ENCODE results near the gene PAIP2. TPM values are rescaled to one million over a fixed set of nuclear protein-coding genes. Genes with fewer than 3 reads are reported as not detected.

The PAIP2 gene
- total and polyA plus RNA-seq, 10 donors, result 73.2 to 119 (median 92.6) TPM

DNA sequence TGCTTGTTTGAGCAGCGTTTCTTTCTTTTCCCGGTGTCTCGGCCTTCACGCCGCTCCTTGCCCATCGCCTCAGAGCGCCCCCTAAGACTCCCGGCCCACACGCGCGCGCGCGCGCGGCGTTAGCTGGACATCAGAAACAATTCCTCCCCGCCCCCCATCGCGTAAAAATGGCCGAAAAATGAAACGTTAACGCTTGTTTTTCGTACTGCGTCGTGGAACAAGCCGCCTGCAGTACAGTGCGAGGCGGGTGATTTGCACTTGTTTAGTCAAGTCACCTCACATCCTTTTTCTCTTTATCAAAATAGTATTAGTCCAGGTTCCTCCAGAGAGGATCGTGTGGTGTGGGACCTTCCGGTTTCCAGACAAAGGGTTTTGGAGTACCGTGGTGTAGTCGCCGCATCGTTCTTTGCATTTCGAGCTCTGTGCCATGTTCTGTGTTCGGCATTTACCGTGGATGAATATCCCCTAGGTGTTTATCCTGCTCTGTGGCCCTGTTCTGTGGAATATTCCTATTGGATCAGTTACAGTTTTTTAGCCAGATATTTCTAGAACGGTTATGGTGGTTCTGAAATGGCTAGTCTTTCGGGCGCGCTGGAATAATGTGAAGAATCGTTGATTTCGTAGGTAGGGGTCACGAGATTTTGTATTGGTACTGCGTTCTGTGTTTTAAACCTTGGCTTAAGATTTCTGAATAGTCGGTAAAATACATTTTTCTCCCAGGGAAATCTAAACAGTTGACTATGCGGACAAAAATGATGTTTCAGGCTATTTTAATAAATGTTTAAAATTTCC is 47.1 kb upstream of the PAIP2 start:
- no peaks in the 10 kb centered on the region for H3K9me3 ChIP-seq
- H3K4me3 ChIP-seq, result peak overlapping the region; percentile 59 to 86 (median 76)
- TF ChIP-seq POLR2A (IDR thresholded peaks at IDR 0.05) (no peak), POLR2AphosphoS5 (IDR thresholded peaks at IDR 0.05) (peak in 1 of 3 donors; percentile 42)
- TF ChIP-seq, protein P1, sequence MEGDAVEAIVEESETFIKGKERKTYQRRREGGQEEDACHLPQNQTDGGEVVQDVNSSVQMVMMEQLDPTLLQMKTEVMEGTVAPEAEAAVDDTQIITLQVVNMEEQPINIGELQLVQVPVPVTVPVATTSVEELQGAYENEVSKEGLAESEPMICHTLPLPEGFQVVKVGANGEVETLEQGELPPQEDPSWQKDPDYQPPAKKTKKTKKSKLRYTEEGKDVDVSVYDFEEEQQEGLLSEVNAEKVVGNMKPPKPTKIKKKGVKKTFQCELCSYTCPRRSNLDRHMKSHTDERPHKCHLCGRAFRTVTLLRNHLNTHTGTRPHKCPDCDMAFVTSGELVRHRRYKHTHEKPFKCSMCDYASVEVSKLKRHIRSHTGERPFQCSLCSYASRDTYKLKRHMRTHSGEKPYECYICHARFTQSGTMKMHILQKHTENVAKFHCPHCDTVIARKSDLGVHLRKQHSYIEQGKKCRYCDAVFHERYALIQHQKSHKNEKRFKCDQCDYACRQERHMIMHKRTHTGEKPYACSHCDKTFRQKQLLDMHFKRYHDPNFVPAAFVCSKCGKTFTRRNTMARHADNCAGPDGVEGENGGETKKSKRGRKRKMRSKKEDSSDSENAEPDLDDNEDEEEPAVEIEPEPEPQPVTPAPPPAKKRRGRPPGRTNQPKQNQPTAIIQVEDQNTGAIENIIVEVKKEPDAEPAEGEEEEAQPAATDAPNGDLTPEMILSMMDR (IDR thresholded peaks at IDR 0.05 in 8 of 11, conservative IDR thresholded peaks at IDR 0.05 in 3 of 11), result no peak
- H3K27ac ChIP-seq, result peak overlapping the region; percentile 99 to 100 (median 100)
- intact Hi-C loops (cut with DNase I; ENCODE audit: low total_unique reads), result loop anchor here (10.0 kb wide), 1 partner anchor 90 kb away; the partner anchor contains the start of genes MZB1 and SLC23A1
- 0 to 1% (median 0%) methylated on average over 47 to 48 of the region's 48 CpGs for WGBS, 5 donors
- no peaks in the 10 kb centered on the region for H3K36me3 ChIP-seq
- peak; percentile 88 for DNase-seq
- no peaks in the 10 kb centered on the region for H3K27me3 ChIP-seq (replicated peaks in 1 of 7)
- H3K4me1 ChIP-seq, result peaks cover 46 to 58% (median 54%) of the 10 kb centered on the region in 6 donors

- no peak for TF ChIP-seq POLR2AphosphoS5 (IDR thresholded peaks at IDR 0.05)
- TF ChIP-seq, protein P1 (IDR thresholded peaks at IDR 0.05 in 8 of 11, conservative IDR thresholded peaks at IDR 0.05 in 3 of 11), result no peak
- no peak for TF ChIP-seq POLR2A (IDR thresholded peaks at IDR 0.05)
- no peaks in the 10 kb centered on the region for H3K36me3 ChIP-seq
- intact Hi-C loops (cut with DNase I; ENCODE audit: low total_unique reads), result loop anchor here (10.0 kb wide), 1 partner anchor 89 kb away; the partner anchor contains the start of genes MZB1 and SLC23A1
- DNase-seq, result no peak
- H3K27ac ChIP-seq, result peak overlapping the region; percentile 99 to 100 (median 100)
- peaks cover 55 to 67% (median 63%) of the 10 kb centered on the region in 6 donors for H3K4me1 ChIP-seq
- H3K27me3 ChIP-seq (replicated peaks in 1 of 7), result no peaks in the 10 kb centered on the region
- no peaks in the 10 kb centered on the region for H3K9me3 ChIP-seq
- peak overlapping the region; percentile 59 to 86 (median 76) for H3K4me3 ChIP-seq
- 25 to 37% (median 33%) methylated on average over 16 of the region's 16 CpGs for WGBS, 5 donors
These were observed 46.2 kb upstream of the PAIP2 start for GRCh38 chr5:139295346-139296057.

- TF ChIP-seq, protein P1 (IDR thresholded peaks at IDR 0.05 in 8 of 11, conservative IDR thresholded peaks at IDR 0.05 in 3 of 11), result no peak
- TF ChIP-seq POLR2AphosphoS5 (IDR thresholded peaks at IDR 0.05) (no peak), POLR2A (IDR thresholded peaks at IDR 0.05) (no peak)
- WGBS, 5 donors, result 53 to 68% (median 58%) methylated on average over 6 of the region's 6 CpGs
- intact Hi-C loops (cut with DNase I; ENCODE audit: low total_unique reads), result loop anchor here (10.0 kb wide), 1 partner anchor 89 kb away; the partner anchor contains the start of genes MZB1 and SLC23A1
- no peaks in the 10 kb centered on the region for H3K36me3 ChIP-seq
- H3K27ac ChIP-seq, result peak overlapping the region in 3 of 8 donors; percentile 99 to 100 (median 100)
- no peaks in the 10 kb centered on the region for H3K9me3 ChIP-seq
- H3K27me3 ChIP-seq (replicated peaks in 1 of 7), result no peaks in the 10 kb centered on the region
- peaks cover 56 to 74% (median 70%) of the 10 kb centered on the region in 6 donors for H3K4me1 ChIP-seq
- no peak for DNase-seq
- peak overlapping the region in 4 of 8 donors; percentile 65 to 85 (median 82) for H3K4me3 ChIP-seq
These were observed 45.5 kb upstream of the PAIP2 start for GRCh38 chr5:139296198-139296597.
